K562 (cell line): Measurements from ENCODE around the gene RHEBL1. TPM values are rescaled to one million over a fixed set of nuclear protein-coding genes. Genes with fewer than 3 reads are reported as not detected.

Experiments used
- CHD1 ChIP-seq: fragments of 200-600 bp; sonication (generic); IDR thresholded peaks from one replicate; pipeline ENCODE4 v1.6.1; 2012; ENCODE audit warnings: mild to moderate bottlenecking, moderate library complexity, low read length, inconsistent platforms
- GTF2E2 ChIP-seq: fragments of 200-800 bp; sonication (Bioruptor generic); IDR thresholded peaks from 2 replicates; pipeline ENCODE4 v1.6.1; 2016; ENCODE audit warnings: missing genetic modification characterization, missing compliant biosample characterization
- HDAC2 ChIP-seq: fragments of 450-650 bp; IDR thresholded peaks from 2 replicates; pipeline ENCODE4 v1.6.1; 2016; ENCODE audit warnings: mild to moderate bottlenecking
- HNRNPH1 ChIP-seq: fragments of 200-400 bp; formaldehyde crosslinking; optimal IDR thresholded peaks from 2 replicates; pipeline ENCODE3; 2017; ENCODE audit warnings: low read depth, mild to moderate bottlenecking, low read length, moderate library complexity
- KDM5B ChIP-seq: fragments of 200-600 bp; sonication (generic); IDR thresholded peaks from 2 replicates; pipeline ENCODE4 v1.6.1; 2012; ENCODE audit warnings: low read depth, mild to moderate bottlenecking, moderate library complexity, low read length, control low read depth, inconsistent platforms; ENCODE audit not compliant: insufficient replicate concordance
- NFIX ChIP-seq: fragments of 250-450 bp; sonication (Bioruptor Pico); IDR thresholded peaks from 2 replicates; pipeline ENCODE4 v1.4.0; 2020; ENCODE audit warnings: low read depth, mild to moderate bottlenecking, moderate library complexity
- NONO ChIP-seq, 2 experiments: fragments of 200-400 bp in 1 of 2; fragments of 450-650 bp in 1 of 2; formaldehyde crosslinking in 1 of 2; IDR thresholded peaks; 2 replicates each; pipeline ENCODE4 v1.6.1; 2017; ENCODE audit warnings: low read depth in 2 of 2, mild to moderate bottlenecking in 2 of 2, moderate library complexity in 2 of 2, low read length in 1 of 2
- RBM22 ChIP-seq: fragments of 200-400 bp; formaldehyde crosslinking; IDR thresholded peaks from 2 replicates; pipeline ENCODE4 v1.6.1; 2018; ENCODE audit warnings: low read length, low read depth; ENCODE audit not compliant: poor library complexity, severe bottlenecking
- SMAD3 ChIP-seq: fragments of 450-650 bp; formaldehyde crosslinking; conservative IDR thresholded peaks from 2 replicates; pipeline ENCODE4 v1.4.0; 2020; ENCODE audit warnings: mild to moderate bottlenecking
- SMARCA4 ChIP-seq: fragments of 450-650 bp; IDR thresholded peaks from 2 replicates; pipeline ENCODE4 v1.6.1; 2016
- SOX6 ChIP-seq: fragments of 450-650 bp; IDR thresholded peaks from 2 replicates; pipeline ENCODE4 v1.6.1; 2014; ENCODE audit warnings: mild to moderate bottlenecking
- SRSF1 ChIP-seq: fragments of 200-400 bp; formaldehyde crosslinking; IDR thresholded peaks from 2 replicates; pipeline ENCODE4 v1.6.1; 2017; ENCODE audit warnings: mild to moderate bottlenecking, low read depth, low read length, moderate library complexity
- TARDBP ChIP-seq: fragments of 450-650 bp; IDR thresholded peaks from 2 replicates; pipeline ENCODE4 v1.6.1; 2016
- ZBED1 ChIP-seq: IDR thresholded peaks from 2 replicates; pipeline ENCODE4 v1.6.1; 2014
- ZBTB7A ChIP-seq: IDR thresholded peaks from 2 replicates; pipeline ENCODE4 v1.6.1; 2011; ENCODE audit warnings: low read depth, mild to moderate bottlenecking, low read length, moderate library complexity, borderline replicate concordance; ENCODE audit not compliant: control insufficient read depth
- ZNF174 ChIP-seq: fragments of 250-450 bp; sonication (Bioruptor Pico); IDR thresholded peaks from 2 replicates; pipeline ENCODE4 v1.4.0; 2020; ENCODE audit warnings: mild to moderate bottlenecking
- polyA plus RNA-seq, 8 experiments: library from polyadenylated mRNA; depleted of rRNA in 4 of 8; stranded (reverse) in 5 of 8; unstranded in 3 of 8; fragments of >200 nt; fragmentation: Nextera tagmentation in 2 of 8; fragmentation: Illumina TruSeq in 1 of 8; extraction: Ambion mirVana in 2 of 8; extraction: Trizol in 1 of 8; gene quantifications; 2 replicates each; pipeline versions ENCODE4 v1.2.1 to v1.2.3, GENCODE V29; 2011 to 2014; ENCODE audit warnings: inconsistent platforms in 1 of 8, missing spikeins in 1 of 8
- total RNA-seq, 7 experiments: library from RNA; depleted of rRNA in 6 of 7; stranded (reverse); fragments of >200 nt in 6 of 7; fragmentation: Illumina TruSeq in 2 of 7; extraction: Trizol in 2 of 7; gene quantifications; 2 replicates each; pipeline versions ENCODE4 v1.2.1 to v1.2.3, GENCODE V29; 2011 to 2021; ENCODE audit warnings: low replicate concordance in 1 of 7
- TF ChIP-seq, protein P1 (sequence below), 3 experiments: fragments of 200-800 bp in 1 of 3; fragments of 250-450 bp in 1 of 3; fragments of 450-650 bp in 1 of 3; sonication (Bioruptor Pico) in 1 of 3; sonication (Bioruptor generic) in 1 of 3; formaldehyde crosslinking in 1 of 3; IDR thresholded peaks; 2 replicates each; pipeline versions ENCODE4 v1.6.1 to v1.8.0; 2016 to 2022; ENCODE audit warnings: mild to moderate bottlenecking in 2 of 3, missing genetic modification characterization in 2 of 3, missing compliant biosample characterization in 1 of 3, moderate library complexity in 1 of 3
- TF ChIP-seq, protein P2 (sequence below): fragments of 450-650 bp; conservative IDR thresholded peaks from 2 replicates; pipeline ENCODE4 v1.6.1; 2016; ENCODE audit warnings: missing genetic modification characterization, low read depth, mild to moderate bottlenecking, missing compliant biosample characterization, moderate library complexity
- TF ChIP-seq, protein P3 (sequence below): fragments of 250-450 bp; sonication (Bioruptor Pico); IDR thresholded peaks from 2 replicates; pipeline ENCODE4 v1.6.1; 2021; ENCODE audit warnings: mild to moderate bottlenecking
- TF ChIP-seq, protein P4 (sequence below): fragments of 250-450 bp; sonication (Bioruptor Pico); IDR thresholded peaks from 2 replicates; pipeline ENCODE4 v1.8.0; 2021; ENCODE audit warnings: mild to moderate bottlenecking, moderate library complexity
- TF ChIP-seq, protein P5 (sequence below): fragments of 450-650 bp; IDR thresholded peaks from 2 replicates; pipeline ENCODE4 v1.6.1; 2016

Gene RHEBL1
- total and polyA plus RNA-seq, 9 of the 15 experiments (the other 6 are each of a cell fraction or from before 2014, with no cell fraction given): 4.3 to 36.1 (median 8.2) TPM

DNA sequence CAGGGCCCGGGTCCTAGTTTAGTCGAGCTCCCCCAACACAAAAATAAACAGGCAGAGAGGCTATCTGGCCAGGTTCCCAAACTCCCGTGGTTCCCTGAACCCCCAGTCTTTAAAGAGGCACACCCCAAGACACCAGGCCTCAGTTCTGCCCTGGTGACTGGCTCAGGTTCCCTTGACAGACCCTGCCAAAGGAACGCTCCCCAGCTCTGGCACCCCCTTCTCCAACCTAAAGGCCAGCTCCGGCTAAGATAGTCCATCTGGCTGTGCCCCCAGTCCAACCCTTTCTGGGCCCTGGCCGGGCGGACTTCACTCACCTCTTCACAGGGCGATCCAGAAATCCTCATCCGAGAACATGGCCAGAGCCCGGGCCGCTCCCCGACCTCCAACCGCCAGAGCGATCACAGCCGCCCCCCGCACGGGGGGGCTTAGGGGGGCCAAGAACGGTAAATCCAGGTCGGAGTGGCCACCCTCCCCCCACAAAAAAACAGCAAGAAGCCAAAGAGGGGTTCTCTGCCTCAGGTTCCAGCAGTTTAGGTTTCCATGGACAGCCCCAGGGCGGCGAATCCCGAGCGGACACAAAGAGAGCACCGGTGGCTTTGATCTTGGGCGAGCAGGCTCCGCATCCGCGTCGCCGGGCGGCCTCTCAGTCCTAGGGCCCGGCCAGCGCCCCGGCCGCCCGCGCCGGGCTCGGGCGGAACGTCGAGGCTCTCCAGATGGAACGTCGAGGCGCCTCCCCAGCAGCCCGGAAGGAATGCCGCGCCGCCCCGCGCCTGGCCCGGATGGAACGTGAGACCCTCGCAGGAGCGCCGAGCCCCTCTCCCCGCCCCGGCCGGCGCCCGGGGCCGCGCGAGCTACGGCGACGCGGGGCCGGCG is 10.2 kb downstream of the RHEBL1 start (continued):
- TF ChIP-seq, protein P1, sequence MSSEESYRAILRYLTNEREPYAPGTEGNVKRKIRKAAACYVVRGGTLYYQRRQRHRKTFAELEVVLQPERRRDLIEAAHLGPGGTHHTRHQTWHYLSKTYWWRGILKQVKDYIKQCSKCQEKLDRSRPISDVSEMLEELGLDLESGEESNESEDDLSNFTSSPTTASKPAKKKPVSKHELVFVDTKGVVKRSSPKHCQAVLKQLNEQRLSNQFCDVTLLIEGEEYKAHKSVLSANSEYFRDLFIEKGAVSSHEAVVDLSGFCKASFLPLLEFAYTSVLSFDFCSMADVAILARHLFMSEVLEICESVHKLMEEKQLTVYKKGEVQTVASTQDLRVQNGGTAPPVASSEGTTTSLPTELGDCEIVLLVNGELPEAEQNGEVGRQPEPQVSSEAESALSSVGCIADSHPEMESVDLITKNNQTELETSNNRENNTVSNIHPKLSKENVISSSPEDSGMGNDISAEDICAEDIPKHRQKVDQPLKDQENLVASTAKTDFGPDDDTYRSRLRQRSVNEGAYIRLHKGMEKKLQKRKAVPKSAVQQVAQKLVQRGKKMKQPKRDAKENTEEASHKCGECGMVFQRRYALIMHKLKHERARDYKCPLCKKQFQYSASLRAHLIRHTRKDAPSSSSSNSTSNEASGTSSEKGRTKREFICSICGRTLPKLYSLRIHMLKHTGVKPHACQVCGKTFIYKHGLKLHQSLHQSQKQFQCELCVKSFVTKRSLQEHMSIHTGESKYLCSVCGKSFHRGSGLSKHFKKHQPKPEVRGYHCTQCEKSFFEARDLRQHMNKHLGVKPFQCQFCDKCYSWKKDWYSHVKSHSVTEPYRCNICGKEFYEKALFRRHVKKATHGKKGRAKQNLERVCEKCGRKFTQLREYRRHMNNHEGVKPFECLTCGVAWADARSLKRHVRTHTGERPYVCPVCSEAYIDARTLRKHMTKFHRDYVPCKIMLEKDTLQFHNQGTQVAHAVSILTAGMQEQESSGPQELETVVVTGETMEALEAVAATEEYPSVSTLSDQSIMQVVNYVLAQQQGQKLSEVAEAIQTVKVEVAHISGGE (CRISPR knock-in tag; IDR thresholded peaks at IDR 0.05): no peak
- no peak for TF ChIP-seq ZNF174 (CRISPR knock-in tag)
- TF ChIP-seq SRSF1: no peak
- TF ChIP-seq GTF2E2 (tag): no peak
- TF ChIP-seq HNRNPH1: no peak
- TF ChIP-seq ZBTB7A: peak; percentile 45; the same call in 1 of the 2 replicates
- peak; percentile 12 for TF ChIP-seq RBM22
- no peak for TF ChIP-seq TARDBP
- TF ChIP-seq SMARCA4: no peak
- TF ChIP-seq ZBED1: no peak
- TF ChIP-seq NFIX: no peak
- TF ChIP-seq, protein P2, sequence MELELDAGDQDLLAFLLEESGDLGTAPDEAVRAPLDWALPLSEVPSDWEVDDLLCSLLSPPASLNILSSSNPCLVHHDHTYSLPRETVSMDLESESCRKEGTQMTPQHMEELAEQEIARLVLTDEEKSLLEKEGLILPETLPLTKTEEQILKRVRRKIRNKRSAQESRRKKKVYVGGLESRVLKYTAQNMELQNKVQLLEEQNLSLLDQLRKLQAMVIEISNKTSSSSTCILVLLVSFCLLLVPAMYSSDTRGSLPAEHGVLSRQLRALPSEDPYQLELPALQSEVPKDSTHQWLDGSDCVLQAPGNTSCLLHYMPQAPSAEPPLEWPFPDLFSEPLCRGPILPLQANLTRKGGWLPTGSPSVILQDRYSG (tag): no peak
- no peak for TF ChIP-seq SOX6
- TF ChIP-seq NONO (IDR thresholded peaks at IDR 0.05; ENCODE audit: low read depth in 2 of 2, low read length in 1 of 2): no peak
- no peak for TF ChIP-seq HDAC2
- TF ChIP-seq CHD1: peak; percentile 83
- TF ChIP-seq, protein P3, sequence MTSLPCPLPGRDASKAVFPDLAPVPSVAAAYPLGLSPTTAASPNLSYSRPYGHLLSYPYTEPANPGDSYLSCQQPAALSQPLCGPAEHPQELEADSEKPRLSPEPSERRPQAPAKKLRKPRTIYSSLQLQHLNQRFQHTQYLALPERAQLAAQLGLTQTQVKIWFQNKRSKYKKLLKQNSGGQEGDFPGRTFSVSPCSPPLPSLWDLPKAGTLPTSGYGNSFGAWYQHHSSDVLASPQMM (CRISPR knock-in tag): no peak
- TF ChIP-seq, protein P4, sequence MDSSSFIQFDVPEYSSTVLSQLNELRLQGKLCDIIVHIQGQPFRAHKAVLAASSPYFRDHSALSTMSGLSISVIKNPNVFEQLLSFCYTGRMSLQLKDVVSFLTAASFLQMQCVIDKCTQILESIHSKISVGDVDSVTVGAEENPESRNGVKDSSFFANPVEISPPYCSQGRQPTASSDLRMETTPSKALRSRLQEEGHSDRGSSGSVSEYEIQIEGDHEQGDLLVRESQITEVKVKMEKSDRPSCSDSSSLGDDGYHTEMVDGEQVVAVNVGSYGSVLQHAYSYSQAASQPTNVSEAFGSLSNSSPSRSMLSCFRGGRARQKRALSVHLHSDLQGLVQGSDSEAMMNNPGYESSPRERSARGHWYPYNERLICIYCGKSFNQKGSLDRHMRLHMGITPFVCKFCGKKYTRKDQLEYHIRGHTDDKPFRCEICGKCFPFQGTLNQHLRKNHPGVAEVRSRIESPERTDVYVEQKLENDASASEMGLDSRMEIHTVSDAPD (CRISPR knock-in tag): no peak
- TF ChIP-seq, protein P5, sequence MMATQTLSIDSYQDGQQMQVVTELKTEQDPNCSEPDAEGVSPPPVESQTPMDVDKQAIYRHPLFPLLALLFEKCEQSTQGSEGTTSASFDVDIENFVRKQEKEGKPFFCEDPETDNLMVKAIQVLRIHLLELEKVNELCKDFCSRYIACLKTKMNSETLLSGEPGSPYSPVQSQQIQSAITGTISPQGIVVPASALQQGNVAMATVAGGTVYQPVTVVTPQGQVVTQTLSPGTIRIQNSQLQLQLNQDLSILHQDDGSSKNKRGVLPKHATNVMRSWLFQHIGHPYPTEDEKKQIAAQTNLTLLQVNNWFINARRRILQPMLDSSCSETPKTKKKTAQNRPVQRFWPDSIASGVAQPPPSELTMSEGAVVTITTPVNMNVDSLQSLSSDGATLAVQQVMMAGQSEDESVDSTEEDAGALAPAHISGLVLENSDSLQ: no peak
- no peak for TF ChIP-seq KDM5B
- no peak for TF ChIP-seq SMAD3
